ENCODE data around the gene ANKS1B.

The ANKS1B gene

GRCh38 chr12:98812225-98812624, 1172.5 kb downstream of the ANKS1B start:
- no peak for DNase-seq (ENCODE audit: low read depth)

- DNase-seq (ENCODE audit: low read depth), result no peak
Observed at GRCh38 chr12:98808243-98808875, 1176.4 kb downstream of the ANKS1B start.

GRCh38 chr12:98807187-98807586, 1177.5 kb downstream of the ANKS1B start:
- no peak for DNase-seq (ENCODE audit: low read depth)

GRCh38 chr12:98803468-98804209, 1181.1 kb downstream of the ANKS1B start:
- DNase-seq (ENCODE audit: low read depth), result no peak

- no peak for DNase-seq (ENCODE audit: low read depth)
Observed at GRCh38 chr12:98799822-98800221, 1184.9 kb downstream of the ANKS1B start.

- DNase-seq (ENCODE audit: low read depth), result no peak
Observed at GRCh38 chr12:98799146-98799810, 1185.5 kb downstream of the ANKS1B start.

GRCh38 chr12:98797200-98797599, 1187.5 kb downstream of the ANKS1B start:
- DNase-seq (ENCODE audit: low read depth), result no peak

- DNase-seq (ENCODE audit: low read depth), result no peak
Observed at GRCh38 chr12:98796745-98797144, 1188.0 kb downstream of the ANKS1B start.

GRCh38 chr12:98793121-98793520, 1191.6 kb downstream of the ANKS1B start:
- no peak for DNase-seq (ENCODE audit: low read depth)

GRCh38 chr12:98791406-98791805, 1193.3 kb downstream of the ANKS1B start:
- no peak for DNase-seq (ENCODE audit: low read depth)

- DNase-seq (ENCODE audit: low read depth), result no peak
Observed at GRCh38 chr12:98788396-98788795, 1196.3 kb downstream of the ANKS1B start.

- DNase-seq (ENCODE audit: low read depth), result no peak
Observed at GRCh38 chr12:98786653-98787052, 1198.1 kb downstream of the ANKS1B start.

- no peak for DNase-seq (ENCODE audit: low read depth)
Observed at GRCh38 chr12:98783420-98783819, 1201.3 kb downstream of the ANKS1B start.

- DNase-seq (ENCODE audit: low read depth), result no peak
Observed at GRCh38 chr12:98780261-98780660, 1204.5 kb downstream of the ANKS1B start.

GRCh38 chr12:98772818-98773217, 1211.9 kb downstream of the ANKS1B start:
- no peak for DNase-seq (ENCODE audit: low read depth)

GRCh38 chr12:98771811-98772752, 1212.7 kb downstream of the ANKS1B start:
- DNase-seq (ENCODE audit: low read depth), result no peak

GRCh38 chr12:98770230-98770629, 1214.5 kb downstream of the ANKS1B start:
- DNase-seq (ENCODE audit: low read depth), result no peak

GRCh38 chr12:98769068-98769467, 1215.7 kb downstream of the ANKS1B start:
- no peak for DNase-seq (ENCODE audit: low read depth)

GRCh38 chr12:98767248-98767647, 1217.5 kb downstream of the ANKS1B start:
- DNase-seq (ENCODE audit: low read depth), result no peak

GRCh38 chr12:98763656-98764055, 1221.1 kb downstream of the ANKS1B start:
- DNase-seq (ENCODE audit: low read depth), result no peak

- DNase-seq (ENCODE audit: low read depth), result no peak
Observed at GRCh38 chr12:98758331-98758730, 1226.4 kb downstream of the ANKS1B start.

GRCh38 chr12:98757455-98757854, 1227.3 kb downstream of the ANKS1B start:
- DNase-seq (ENCODE audit: low read depth), result no peak
